Right renal pelvis (tissue), 4 donors: ENCODE data around the gene NEU1. TPM values are rescaled to one million over a fixed set of nuclear protein-coding genes. Genes with fewer than 3 reads are reported as not detected.
"Not testable (repeated sequence)": the region's sequence is repeated elsewhere in the genome, so short reads cannot be mapped to it uniquely, and the experiment has no call there.

Experiments
- DNase-seq, 4 donors: peaks; one replicate each; pipeline ENCODE4 v3.0.0-alpha.2; 2013; ENCODE audit warnings: low read depth in 4 of 4, low spot score in 3 of 4, missing footprints in 1 of 4
- polyA plus RNA-seq, 4 donors: library from polyadenylated mRNA; unstranded; fragments of 120-200 nt; gene quantifications; one replicate each; pipeline ENCODE4 v1.2.1, GENCODE V29; 2013; ENCODE audit not compliant: insufficient read length in 4 of 4

Gene NEU1
- polyA plus RNA-seq, 4 donors, result 76.5 to 91.2 (median 76.6) TPM

- no peak for DNase-seq
These were observed 15.2 kb downstream of the NEU1 start for GRCh38 chr6:31847276-31847978.

DNA sequence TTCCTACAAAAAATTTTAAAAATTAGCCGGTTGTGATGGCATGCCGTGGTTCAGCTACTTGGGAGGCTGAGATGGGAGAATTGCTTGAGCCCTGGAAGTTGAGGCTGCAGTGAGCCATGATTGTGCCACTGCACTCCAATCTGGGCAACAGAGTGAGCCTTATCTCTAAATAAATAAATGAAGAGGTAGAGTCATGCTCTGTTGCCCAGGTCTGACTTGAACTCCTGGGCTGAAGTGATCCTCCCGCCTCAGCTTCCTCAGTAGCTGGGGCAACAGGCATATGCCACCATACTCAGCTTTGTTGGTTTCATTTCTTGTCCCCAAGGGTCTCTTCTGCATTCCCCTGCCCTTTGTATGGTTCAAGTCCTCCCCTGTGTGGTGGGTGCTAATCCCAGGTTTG lies 18.1 kb downstream of the NEU1 start:
- DNase-seq, result no peak

- no peak for DNase-seq
These were observed 20.6 kb downstream of the NEU1 start for GRCh38 chr6:31842053-31842452.

DNA sequence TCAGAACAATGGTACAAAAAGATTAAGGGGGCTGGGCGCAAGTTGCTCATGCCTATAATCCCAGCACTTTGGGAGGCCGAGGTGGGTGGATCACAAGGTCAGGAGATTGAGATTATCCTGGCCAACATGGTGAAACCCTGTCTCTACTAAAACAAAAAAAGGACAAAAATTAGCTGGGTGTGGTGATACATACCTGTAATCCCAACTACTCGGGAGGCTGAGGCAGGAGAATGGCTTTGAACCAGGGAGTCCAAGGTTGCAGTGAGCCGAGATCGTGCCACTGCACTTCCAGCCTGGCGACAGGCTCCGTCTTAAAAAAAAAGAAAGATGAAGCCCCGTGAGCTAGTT lies 22.9 kb downstream of the NEU1 start:
- DNase-seq, result not testable (repeated sequence)

GRCh38 chr6:31838968-31839367 lies 23.7 kb downstream of the NEU1 start:
- DNase-seq, result no peak

DNA sequence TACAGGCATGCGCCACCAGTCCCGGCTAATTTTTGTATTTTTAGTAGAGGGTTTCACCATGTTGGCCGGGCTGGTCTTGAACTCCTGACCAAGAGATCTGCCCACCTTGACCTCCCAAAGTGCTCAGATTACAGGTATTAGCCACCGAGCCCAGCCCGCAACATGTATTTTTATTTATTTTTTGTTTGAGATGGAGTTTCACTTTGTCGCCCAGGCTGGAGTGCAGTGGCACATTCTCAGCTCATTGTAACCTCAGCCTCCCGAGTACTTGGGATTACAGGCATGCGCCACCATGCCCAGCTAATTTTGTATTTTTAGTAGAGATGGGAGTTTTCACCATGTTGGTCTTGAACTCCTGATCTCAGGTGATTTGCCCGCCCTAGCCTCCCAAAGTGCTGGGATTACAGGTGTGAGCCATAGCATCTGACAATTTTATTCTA lies 24.5 kb downstream of the NEU1 start:
- DNase-seq, result not testable (repeated sequence)

GRCh38 chr6:31837369-31838113 lies 25.1 kb downstream of the NEU1 start:
- no peak for DNase-seq

DNA sequence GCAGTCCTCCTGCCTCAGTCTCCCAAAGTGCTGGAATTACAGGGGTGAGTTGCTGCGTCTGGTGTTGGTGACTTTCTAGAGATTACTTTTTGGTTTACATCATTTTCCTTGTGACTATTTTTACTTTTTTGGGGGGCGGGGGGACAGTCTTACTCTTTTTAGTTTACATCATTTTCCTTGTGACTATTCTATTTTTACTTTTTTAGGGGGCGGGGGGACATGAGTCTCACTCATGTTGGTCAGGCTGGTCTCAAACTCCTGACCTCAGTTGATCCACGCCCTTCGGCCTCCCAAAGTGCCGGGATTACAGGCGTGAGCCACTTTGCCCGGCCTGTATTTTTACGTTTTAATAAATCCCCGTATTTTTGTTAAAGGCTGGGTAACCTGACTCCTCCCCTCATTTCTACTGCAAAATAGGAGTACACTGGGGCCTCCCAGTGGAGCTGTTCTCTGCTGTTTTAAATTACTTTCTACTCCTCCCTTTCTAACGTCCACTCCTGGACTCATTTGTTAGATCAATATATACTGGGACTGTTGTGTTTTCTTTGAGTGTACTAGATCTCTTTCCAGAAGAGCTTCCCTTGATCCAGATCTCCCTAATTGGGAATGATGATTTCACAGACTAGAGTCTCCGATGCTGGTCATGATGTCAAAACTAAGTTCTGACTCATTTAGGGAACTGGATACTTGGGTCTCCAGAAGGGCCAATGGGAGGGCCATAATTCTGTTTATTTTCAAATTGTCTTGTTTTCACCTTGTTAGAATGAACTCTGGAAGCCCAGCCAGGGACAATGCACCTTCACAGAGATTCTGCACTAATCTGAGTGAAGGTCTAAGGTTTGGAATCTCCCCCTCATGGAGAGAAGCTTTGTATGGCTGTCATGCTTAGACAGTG lies 25.9 kb downstream of the NEU1 start:
- DNase-seq, result no peak

DNA sequence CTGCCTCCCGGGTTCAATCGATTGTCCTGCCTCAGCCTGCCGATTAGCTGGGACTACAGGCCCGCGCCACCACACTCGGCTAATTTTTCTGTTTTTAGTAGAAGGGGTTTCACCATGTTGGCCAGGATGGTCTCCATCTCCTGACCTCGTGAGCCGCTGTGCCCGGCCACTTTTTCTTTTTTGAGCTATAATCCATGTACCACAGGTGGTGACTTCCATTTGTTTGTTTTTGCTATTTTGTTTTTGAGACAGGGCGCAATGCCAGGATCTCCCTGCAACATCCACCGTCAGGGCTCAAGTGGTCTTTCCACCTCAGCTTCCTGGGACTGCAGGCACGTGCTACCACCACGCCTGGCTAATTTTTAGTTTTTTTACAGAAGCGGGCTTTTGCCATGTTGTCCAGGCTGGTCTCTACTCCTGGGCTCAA lies 26.6 kb downstream of the NEU1 start:
- no peak for DNase-seq

DNA sequence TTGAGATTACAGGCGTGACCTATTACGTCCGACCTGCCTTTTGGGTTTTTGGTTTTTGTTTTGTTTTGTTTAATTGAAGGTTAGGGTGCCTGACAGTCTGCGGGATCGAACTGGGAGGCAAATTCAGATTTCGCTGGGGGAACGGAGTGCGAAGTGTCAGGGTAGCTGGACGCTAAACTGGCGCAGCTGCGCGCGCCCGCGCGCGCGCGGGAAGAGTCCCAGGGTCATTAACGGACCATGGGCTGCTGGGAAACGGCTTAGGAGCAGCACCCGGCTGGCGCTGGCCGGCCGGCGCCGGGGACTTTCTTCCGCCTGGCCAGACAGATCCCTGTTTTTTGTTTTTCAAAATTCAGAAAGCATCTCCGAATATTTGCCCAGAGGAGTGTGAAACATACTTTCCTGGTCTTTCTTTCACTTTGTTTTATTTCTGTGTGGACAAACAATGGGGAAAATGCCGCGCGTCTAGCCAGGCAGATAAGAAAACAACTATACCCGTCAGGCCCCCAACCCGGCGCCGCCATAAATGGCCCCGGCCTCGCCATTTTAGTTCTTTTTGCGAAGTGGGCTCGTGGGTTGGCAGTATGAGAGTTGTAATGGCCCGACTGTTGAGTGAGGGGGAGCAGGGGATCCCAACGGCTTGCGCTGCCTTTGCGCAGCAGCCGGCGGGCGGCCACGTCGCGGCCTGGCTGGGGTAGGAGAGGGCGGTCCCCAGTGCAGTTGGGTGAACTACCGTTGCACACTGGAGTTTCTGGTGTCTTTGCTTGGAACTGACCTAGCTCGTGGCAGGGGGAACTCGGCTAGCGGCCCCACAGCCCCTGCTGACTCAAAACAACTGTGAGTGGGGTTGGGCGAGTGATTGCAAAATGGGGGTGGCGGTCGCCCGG lies 28.0 kb downstream of the NEU1 start:
- DNase-seq, result peak; percentile 87 to 91 (median 88)

DNA sequence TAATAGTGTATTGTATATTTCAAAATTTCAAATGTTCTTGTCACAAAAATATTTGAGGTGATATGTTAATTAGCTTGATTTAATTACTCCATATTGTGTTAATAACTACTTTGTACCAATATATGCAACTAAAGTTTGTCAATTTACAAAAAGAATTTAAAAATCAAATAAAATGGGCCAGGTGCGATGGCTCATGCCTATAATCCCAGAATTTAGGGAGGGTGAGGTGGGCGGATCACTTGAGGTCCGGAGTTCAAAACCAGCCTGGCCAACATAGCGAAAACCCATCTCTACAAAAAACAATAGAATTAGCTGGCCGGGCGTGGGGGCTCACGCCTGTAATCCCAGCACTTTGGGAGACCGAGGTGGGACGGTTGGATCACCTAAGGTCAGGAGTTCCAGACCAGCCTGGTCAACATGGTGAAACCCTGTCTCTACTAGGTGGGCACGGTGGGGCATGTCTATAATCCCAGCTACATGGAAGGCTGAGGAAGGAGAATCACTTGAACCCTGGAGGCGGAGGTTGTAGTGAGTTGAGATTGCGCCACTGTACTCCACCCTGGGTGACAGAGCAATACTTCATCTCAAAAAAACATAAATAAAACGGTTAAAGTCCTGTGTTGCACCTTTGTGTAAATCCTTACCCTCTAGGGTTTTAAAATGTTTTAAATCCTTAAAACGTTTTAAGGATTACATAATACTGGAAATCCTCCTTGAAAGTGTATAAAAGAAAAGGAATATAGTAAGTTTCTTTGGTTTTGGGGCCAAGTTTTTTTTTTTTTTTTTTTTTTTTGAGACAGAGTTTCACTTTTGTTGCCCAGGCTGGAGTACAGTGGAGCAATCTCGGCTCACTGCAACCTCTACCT lies 31.0 kb downstream of the NEU1 start:
- DNase-seq, result no peak

DNA sequence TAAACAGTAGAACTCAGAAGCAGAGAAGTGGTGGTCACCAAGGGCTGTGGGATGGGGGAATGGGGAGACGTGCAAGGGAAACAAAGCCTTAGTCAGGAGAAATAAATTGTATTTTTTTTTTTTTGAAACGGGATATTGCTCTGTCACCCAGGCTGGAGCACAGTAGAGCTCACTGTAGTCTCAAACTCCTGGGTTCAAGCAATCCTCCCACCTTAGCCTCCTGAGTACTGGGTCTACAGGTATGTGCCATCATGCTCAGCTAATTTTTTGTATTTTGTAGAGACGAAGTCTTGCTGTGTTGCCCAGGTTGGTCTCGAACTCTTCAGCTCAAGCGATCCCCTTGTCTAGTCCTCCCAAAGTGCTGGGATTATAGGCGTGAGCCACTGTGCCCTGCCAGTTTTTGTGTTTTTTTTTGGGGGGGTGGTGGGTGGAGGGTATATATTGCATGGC lies 31.7 kb downstream of the NEU1 start:
- no peak for DNase-seq

DNA sequence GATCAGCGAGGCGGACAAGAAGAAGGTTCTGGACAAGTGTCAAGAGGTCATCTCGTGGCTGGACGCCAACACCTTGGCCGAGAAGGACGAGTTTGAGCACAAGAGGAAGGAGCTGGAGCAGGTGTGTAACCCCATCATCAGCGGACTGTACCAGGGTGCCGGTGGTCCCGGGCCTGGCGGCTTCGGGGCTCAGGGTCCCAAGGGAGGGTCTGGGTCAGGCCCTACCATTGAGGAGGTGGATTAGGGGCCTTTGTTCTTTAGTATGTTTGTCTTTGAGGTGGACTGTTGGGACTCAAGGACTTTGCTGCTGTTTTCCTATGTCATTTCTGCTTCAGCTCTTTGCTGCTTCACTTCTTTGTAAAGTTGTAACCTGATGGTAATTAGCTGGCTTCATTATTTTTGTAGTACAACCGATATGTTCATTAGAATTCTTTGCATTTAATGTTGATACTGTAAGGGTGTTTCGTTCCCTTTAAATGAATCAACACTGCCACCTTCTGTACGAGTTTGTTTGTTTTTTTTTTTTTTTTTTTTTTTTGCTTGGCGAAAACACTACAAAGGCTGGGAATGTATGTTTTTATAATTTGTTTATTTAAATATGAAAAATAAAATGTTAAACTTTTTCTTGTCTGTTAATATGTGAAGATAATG lies 32.9 kb downstream of the NEU1 start:
- DNase-seq, result no peak

GRCh38 chr6:31827286-31828079 lies 35.1 kb downstream of the NEU1 start, which contains the start of gene HSPA1B:
Gene HSPA1B, plus strand, starts transcription at chr6:31827738. Its CDS starts 213 bp downstream, at chr6:31827951.
- DNase-seq, result peak; percentile 96 to 100 (median 99)

DNA sequence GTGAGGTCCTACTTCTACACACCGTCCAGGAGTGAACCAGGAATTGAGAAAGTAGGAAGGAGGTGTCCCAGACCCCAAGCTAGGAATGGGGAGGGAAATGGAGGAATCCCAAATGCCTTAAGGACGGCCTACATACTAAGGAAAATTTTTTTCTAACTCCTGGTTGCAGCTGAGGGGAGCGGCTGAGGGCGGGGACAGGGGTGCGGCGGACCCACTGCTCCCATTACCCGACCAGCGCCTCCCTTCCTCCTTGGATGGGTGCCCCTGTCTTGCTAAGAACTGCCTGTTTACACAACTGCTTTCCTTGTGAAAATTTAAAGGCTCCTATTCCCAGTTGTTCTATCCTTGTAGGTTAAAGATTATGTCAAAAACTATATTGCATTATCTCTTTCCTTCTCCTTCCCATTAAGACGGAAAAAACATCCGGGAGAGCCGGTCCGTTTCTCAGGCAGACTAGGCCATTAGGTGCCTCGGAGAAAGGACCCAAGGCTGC lies 35.8 kb downstream of the NEU1 start:
- peak in 2 of 4 donors; percentile 75 to 78 for DNase-seq

DNA sequence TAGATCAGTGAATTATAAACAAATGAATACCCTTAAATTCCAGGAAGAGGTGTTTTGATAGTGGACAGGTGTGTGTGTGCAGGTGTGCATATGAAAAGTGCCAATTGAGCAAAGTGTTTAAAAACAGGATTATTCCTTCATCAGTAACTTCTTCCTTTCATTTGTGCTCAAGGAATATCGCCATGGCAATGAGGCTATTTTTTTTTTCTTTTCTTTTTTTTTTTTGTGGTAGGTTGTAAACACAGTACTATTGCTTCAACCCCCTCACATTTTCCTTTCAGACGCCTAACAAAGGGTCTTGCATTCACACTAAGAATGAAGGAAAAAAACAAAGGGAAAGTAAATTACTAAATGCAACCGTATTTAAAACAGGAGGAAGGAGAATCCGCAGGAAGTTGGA lies 37.1 kb downstream of the NEU1 start:
- no peak for DNase-seq

GRCh38 chr6:31823592-31824196 lies 38.9 kb downstream of the NEU1 start:
- not testable (repeated sequence) for DNase-seq
